Activated CD8-positive, alpha-beta memory T cell treated with anti-CD3 and anti-CD28 coated beads for 1 hour (primary cell): ENCODE measurements around the gene GRID1.

Experiments
- DNase-seq, 2 donors: peaks; one replicate each; pipeline ENCODE4 v3.0.0-alpha.2; 2020; ENCODE audit warnings: low read depth in 1 of 2; ENCODE audit errors: extremely low read depth in 1 of 2

The GRID1 gene

GRCh38 chr10:85791818-85792532, 574.6 kb downstream of the GRID1 start:
- DNase-seq, result no peak

- no peak for DNase-seq
These were observed 576.4 kb downstream of the GRID1 start for GRCh38 chr10:85789982-85790789.

- no peak for DNase-seq
These were observed 577.5 kb downstream of the GRID1 start for GRCh38 chr10:85789125-85789524.

GRCh38 chr10:85788570-85788969, 578.0 kb downstream of the GRID1 start:
- DNase-seq, result no peak

- DNase-seq, result no peak
These were observed 578.7 kb downstream of the GRID1 start for GRCh38 chr10:85787881-85788280.

- no peak for DNase-seq
These were observed 579.2 kb downstream of the GRID1 start for GRCh38 chr10:85787393-85787792.

GRCh38 chr10:85786401-85786899, 580.1 kb downstream of the GRID1 start:
- DNase-seq, result no peak

- DNase-seq, result no peak
These were observed 581.8 kb downstream of the GRID1 start for GRCh38 chr10:85784792-85785191.

- no peak for DNase-seq
These were observed 585.2 kb downstream of the GRID1 start for GRCh38 chr10:85781404-85781803.

GRCh38 chr10:85778074-85778473, 588.5 kb downstream of the GRID1 start:
- no peak for DNase-seq

- no peak for DNase-seq
These were observed 598.7 kb downstream of the GRID1 start for GRCh38 chr10:85767891-85768290.

GRCh38 chr10:85764108-85764507, 602.5 kb downstream of the GRID1 start:
- DNase-seq, result no peak

GRCh38 chr10:85761906-85762445, 604.6 kb downstream of the GRID1 start:
- no peak for DNase-seq

GRCh38 chr10:85741626-85742300, 624.8 kb downstream of the GRID1 start:
- DNase-seq, result no peak

GRCh38 chr10:85735997-85736396, 630.6 kb downstream of the GRID1 start:
- DNase-seq, result no peak

- no peak for DNase-seq
These were observed 631.8 kb downstream of the GRID1 start for GRCh38 chr10:85734791-85735190.

- DNase-seq, result no peak
These were observed 642.4 kb downstream of the GRID1 start for GRCh38 chr10:85724215-85724614.

- no peak for DNase-seq
These were observed 645.5 kb downstream of the GRID1 start for GRCh38 chr10:85720931-85721590.

GRCh38 chr10:85719408-85719807, 647.2 kb downstream of the GRID1 start:
- DNase-seq, result no peak

- DNase-seq, result no peak
These were observed 652.7 kb downstream of the GRID1 start for GRCh38 chr10:85713885-85714284.

- DNase-seq, result no peak
These were observed 663.8 kb downstream of the GRID1 start for GRCh38 chr10:85702768-85703167.
